ENCODE results near the gene ANGPTL1.

Gene ANGPTL1

GRCh38 chr1:178847396-178847849, 23.5 kb downstream of the ANGPTL1 start:
- peak; percentile 48 for DNase-seq (ENCODE audit: low read depth)
- TF ChIP-seq, protein P1, sequence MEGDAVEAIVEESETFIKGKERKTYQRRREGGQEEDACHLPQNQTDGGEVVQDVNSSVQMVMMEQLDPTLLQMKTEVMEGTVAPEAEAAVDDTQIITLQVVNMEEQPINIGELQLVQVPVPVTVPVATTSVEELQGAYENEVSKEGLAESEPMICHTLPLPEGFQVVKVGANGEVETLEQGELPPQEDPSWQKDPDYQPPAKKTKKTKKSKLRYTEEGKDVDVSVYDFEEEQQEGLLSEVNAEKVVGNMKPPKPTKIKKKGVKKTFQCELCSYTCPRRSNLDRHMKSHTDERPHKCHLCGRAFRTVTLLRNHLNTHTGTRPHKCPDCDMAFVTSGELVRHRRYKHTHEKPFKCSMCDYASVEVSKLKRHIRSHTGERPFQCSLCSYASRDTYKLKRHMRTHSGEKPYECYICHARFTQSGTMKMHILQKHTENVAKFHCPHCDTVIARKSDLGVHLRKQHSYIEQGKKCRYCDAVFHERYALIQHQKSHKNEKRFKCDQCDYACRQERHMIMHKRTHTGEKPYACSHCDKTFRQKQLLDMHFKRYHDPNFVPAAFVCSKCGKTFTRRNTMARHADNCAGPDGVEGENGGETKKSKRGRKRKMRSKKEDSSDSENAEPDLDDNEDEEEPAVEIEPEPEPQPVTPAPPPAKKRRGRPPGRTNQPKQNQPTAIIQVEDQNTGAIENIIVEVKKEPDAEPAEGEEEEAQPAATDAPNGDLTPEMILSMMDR (conservative IDR thresholded peaks at IDR 0.05; ENCODE audit: low read length) = no peak
- no peak overlapping the region for H3K4me3 ChIP-seq (ENCODE audit: low read length)

- DNase-seq (ENCODE audit: low read depth) = no peak
- TF ChIP-seq, protein P1 (conservative IDR thresholded peaks at IDR 0.05; ENCODE audit: low read length) = no peak
- no peak overlapping the region for H3K4me3 ChIP-seq (ENCODE audit: low read length)
These were observed 24.6 kb downstream of the ANGPTL1 start for GRCh38 chr1:178846306-178846705.

DNA sequence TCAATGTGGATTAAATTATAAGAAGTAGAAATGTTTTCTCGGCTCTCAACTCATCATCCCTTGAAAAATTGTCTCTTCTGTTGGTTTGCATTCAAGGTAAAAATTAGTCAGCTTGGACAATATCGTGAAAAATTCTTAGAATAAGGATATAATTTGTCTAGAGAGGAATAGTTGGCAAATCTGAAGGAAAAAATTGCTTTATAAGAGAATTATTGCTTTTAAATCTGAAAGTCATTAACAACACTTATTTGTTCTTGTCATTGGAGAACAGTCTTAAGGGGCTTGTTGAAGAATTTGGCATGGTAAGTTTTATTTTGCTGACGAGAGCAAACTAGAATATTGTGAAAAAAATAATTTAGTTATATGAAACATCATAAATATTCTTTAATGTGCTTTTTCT, 26.4 kb downstream of the ANGPTL1 start:
- no peak for DNase-seq (ENCODE audit: low read depth)
- no peak overlapping the region for H3K4me3 ChIP-seq (ENCODE audit: low read length)
- TF ChIP-seq, protein P1 (conservative IDR thresholded peaks at IDR 0.05; ENCODE audit: low read length) = no peak

- no peak overlapping the region for H3K4me3 ChIP-seq (ENCODE audit: low read length)
- TF ChIP-seq, protein P1 (conservative IDR thresholded peaks at IDR 0.05; ENCODE audit: low read length) = no peak
- DNase-seq (ENCODE audit: low read depth) = no peak
These were observed 45.7 kb downstream of the ANGPTL1 start for GRCh38 chr1:178825167-178825566.

DNA sequence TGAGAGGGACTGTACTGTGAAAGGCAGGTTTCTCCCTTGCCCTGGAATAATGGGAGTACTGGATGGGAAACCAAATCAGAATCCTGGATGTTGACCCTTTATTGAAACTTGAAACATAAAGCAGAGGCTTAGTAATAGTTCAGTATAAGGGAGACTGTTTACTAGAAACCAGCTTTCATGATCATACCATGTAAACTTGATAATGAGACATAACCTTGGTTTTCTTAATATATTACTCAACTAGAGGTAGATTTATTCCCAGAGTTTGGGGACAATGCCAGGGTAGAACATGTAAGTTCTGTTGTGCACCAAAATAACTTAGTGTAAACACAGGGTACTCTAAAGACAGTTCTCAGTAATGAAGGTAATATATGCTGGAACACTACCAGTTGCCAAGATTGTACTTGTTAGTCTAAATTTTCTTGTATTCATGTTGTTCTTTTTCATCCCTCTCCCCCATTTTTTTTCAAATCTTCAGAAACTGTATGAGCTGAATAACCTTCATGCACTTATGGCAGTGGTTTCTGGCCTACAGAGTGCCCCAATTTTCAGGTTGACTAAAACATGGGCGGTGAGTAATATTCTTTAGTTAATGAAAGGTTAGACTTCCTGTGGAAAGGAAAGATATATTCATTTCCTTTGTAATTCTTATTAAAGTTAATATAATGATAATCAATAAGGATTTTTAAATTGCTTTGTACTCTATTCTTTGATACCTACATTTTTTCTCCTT, 49.6 kb downstream of the ANGPTL1 start:
- TF ChIP-seq, protein P1 (conservative IDR thresholded peaks at IDR 0.05; ENCODE audit: low read length) = no peak
- no peak overlapping the region for H3K4me3 ChIP-seq (ENCODE audit: low read length)
- DNase-seq (ENCODE audit: low read depth) = no peak

DNA sequence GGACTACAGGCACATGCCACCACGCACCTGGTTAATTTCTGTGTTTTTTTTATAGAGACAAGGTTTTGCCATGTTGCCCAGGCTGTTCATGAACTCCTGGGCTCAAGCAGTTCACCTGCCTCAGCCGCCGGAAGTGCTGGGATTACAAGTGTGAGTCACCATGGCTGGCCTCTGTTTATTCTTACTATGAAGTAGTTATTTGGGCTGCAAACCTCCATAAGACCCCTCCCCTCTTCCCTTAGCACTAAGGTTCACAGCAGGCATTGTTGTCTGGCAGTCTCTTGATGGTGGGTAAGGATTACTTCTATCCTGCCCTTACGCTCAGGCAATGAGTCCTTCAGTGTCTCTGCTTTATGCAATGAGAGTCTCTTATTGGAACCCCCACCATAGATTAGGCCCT, 51.8 kb downstream of the ANGPTL1 start:
- H3K4me3 ChIP-seq (ENCODE audit: low read length) = no peak overlapping the region
- TF ChIP-seq, protein P1 (conservative IDR thresholded peaks at IDR 0.05; ENCODE audit: low read length) = no peak
- DNase-seq (ENCODE audit: low read depth) = no peak

- peak; percentile 55 for DNase-seq (ENCODE audit: low read depth)
- TF ChIP-seq, protein P1 (conservative IDR thresholded peaks at IDR 0.05; ENCODE audit: low read length) = no peak
- H3K4me3 ChIP-seq (ENCODE audit: low read length) = no peak overlapping the region
These were observed 52.5 kb downstream of the ANGPTL1 start for GRCh38 chr1:178818416-178818815.

Measured in AG10803 (cell line).